ENCODE results near the gene SLC6A3.

- no peak for TF ChIP-seq CTCF (IDR thresholded peaks at IDR 0.05)
- TF ChIP-seq POLR2AphosphoS5 (IDR thresholded peaks at IDR 0.05): no peak
- no peak for TF ChIP-seq EP300 (IDR thresholded peaks at IDR 0.05; ENCODE audit: low read depth)
These were observed 66.2 kb downstream of the SLC6A3 start for GRCh38 chr5:1378866-1379659.
